Activated CD8-positive, alpha-beta memory T cell treated with anti-CD3 and anti-CD28 coated beads, Interleukin-2, amount 10 ng/mL, durations not matched to agents 7 days and 5 days (primary cell): ENCODE results near the gene ABLIM2. TPM values are rescaled to one million over a fixed set of nuclear protein-coding genes. Genes with fewer than 3 reads are reported as not detected.

ENCODE experiments used
- ATAC-seq: fragments of 150-1000 bp; cut with Tn5 transposase; one replicate; pipeline ENCODE4 v1.10.0; 2021; ENCODE audit warnings: moderate library complexity
- CTCF ChIA-PET: fragments of 350-600 bp; sonication (Branson Sonifier 250); formaldehyde crosslinking; loops from one replicate; lab custom pipeline; 2021; ENCODE audit warnings: antibody characterized with exemption; lab: Charles Lee
- DNase-seq: peaks from one replicate; pipeline ENCODE4 v3.0.0-alpha.2; 2020
- H3K27ac Mint-ChIP-seq: one replicate; pipeline ENCODE4 v1.8.0; 2021; ENCODE audit warnings: mild to moderate bottlenecking, mixed read lengths
- H3K27me3 Mint-ChIP-seq: one replicate; pipeline ENCODE4 v1.8.0; 2021; ENCODE audit warnings: mixed read lengths
- H3K36me3 Mint-ChIP-seq: one replicate; pipeline ENCODE4 v1.8.0; 2021; ENCODE audit warnings: mild to moderate bottlenecking, mixed read lengths
- H3K4me1 Mint-ChIP-seq: one replicate; pipeline ENCODE4 v1.8.0; 2021; ENCODE audit warnings: mixed read lengths
- H3K4me3 Mint-ChIP-seq: one replicate; pipeline ENCODE4 v1.8.0; 2021; ENCODE audit warnings: mild to moderate bottlenecking, moderate library complexity, mixed read lengths
- H3K9me3 Mint-ChIP-seq: one replicate; pipeline ENCODE4 v1.8.0; 2022; ENCODE audit warnings: low read depth, mixed read lengths
- total RNA-seq, 2 experiments: library from RNA; stranded (reverse); gene quantifications; one replicate each; pipeline ENCODE4 v1.2.3, GENCODE V29; 2021

Gene ABLIM2
- total RNA-seq, 2 experiments from 2014 or later, result 0.19 TPM; not detected in 1

GRCh38 chr4:7967063-7967440, 191.6 kb downstream of the ABLIM2 start:
- Mint-ChIP-seq H3K4me3 (no peak overlapping the region), H3K9me3 (no peaks in the 10 kb centered on the region), H3K27me3 (no peaks in the 10 kb centered on the region), H3K36me3 (no peaks in the 10 kb centered on the region), H3K27ac (no peak overlapping the region), H3K4me1 (peaks cover 69% of the 10 kb centered on the region)
- CTCF ChIA-PET, result interaction anchor here (0.7 to 1.8 kb wide), 7 partner anchors 20 to 123 kb away, joined by 3 to 5 read pairs (median 3); no protein-coding TSS in a partner anchor
- ATAC-seq, result no peak
- no peak for DNase-seq

GRCh38 chr4:7966281-7967062, 192.1 kb downstream of the ABLIM2 start:
- Mint-ChIP-seq H3K27ac (no peak overlapping the region), H3K4me1 (peaks cover 71% of the 10 kb centered on the region), H3K27me3 (no peaks in the 10 kb centered on the region), H3K9me3 (no peaks in the 10 kb centered on the region), H3K4me3 (no peak overlapping the region), H3K36me3 (no peaks in the 10 kb centered on the region)
- CTCF ChIA-PET, result interaction anchor here (1.4 to 2.1 kb wide), 3 partner anchors 18 to 103 kb away, joined by 3 to 5 read pairs (median 4); no protein-coding TSS in a partner anchor
- DNase-seq (no peak), ATAC-seq (no peak)

GRCh38 chr4:7964890-7965662, 193.5 kb downstream of the ABLIM2 start:
- CTCF ChIA-PET, result interaction anchor here (1.3 to 2.1 kb wide), 3 partner anchors 17 to 162 kb away, joined by 3 to 5 read pairs (median 4); no protein-coding TSS in a partner anchor
- H3K4me1 Mint-ChIP-seq, result peaks cover 70% of the 10 kb centered on the region
- no peaks in the 10 kb centered on the region for H3K9me3 Mint-ChIP-seq
- no peak for DNase-seq
- H3K27me3 Mint-ChIP-seq, result no peaks in the 10 kb centered on the region
- no peak overlapping the region for H3K4me3 Mint-ChIP-seq
- no peak for ATAC-seq
- H3K36me3 Mint-ChIP-seq, result no peaks in the 10 kb centered on the region
- H3K27ac Mint-ChIP-seq, result peak overlapping the region; percentile 51

GRCh38 chr4:7964459-7964858, 194.2 kb downstream of the ABLIM2 start:
- Mint-ChIP-seq H3K9me3 (no peaks in the 10 kb centered on the region), H3K36me3 (no peaks in the 10 kb centered on the region), H3K27me3 (no peaks in the 10 kb centered on the region), H3K4me1 (peaks cover 64% of the 10 kb centered on the region), H3K27ac (peak overlapping the region; percentile 51), H3K4me3 (no peak overlapping the region)
- DNase-seq (no peak), ATAC-seq (peak; percentile 55)
- CTCF ChIA-PET, result interaction anchor here (1.1 to 2.1 kb wide), 4 partner anchors 16 to 162 kb away, joined by 3 to 5 read pairs (median 4); no protein-coding TSS in a partner anchor

GRCh38 chr4:7963691-7964090, 194.9 kb downstream of the ABLIM2 start:
- H3K4me1 Mint-ChIP-seq, result peaks cover 59% of the 10 kb centered on the region
- no peak overlapping the region for H3K4me3 Mint-ChIP-seq
- peaks cover 2% of the 10 kb centered on the region for H3K27me3 Mint-ChIP-seq
- H3K27ac Mint-ChIP-seq, result no peak overlapping the region
- DNase-seq (no peak), ATAC-seq (no peak)
- H3K36me3 Mint-ChIP-seq, result no peaks in the 10 kb centered on the region
- CTCF ChIA-PET, result interaction anchor here (1.1 to 1.3 kb wide), 2 partner anchors 24 to 161 kb away, joined by 4 read pairs; no protein-coding TSS in a partner anchor
- H3K9me3 Mint-ChIP-seq, result no peaks in the 10 kb centered on the region

GRCh38 chr4:7962609-7963508, 195.8 kb downstream of the ABLIM2 start:
- CTCF ChIA-PET, result interaction anchor here (1.4 kb wide), 1 partner anchor 161 kb away, joined by 3 read pairs; no protein-coding TSS in a partner anchor
- Mint-ChIP-seq H3K27me3 (peaks cover 7% of the 10 kb centered on the region), H3K4me3 (no peak overlapping the region), H3K9me3 (no peaks in the 10 kb centered on the region), H3K36me3 (no peaks in the 10 kb centered on the region), H3K27ac (peak overlapping the region; percentile 37), H3K4me1 (peaks cover 50% of the 10 kb centered on the region)
- no peak for DNase-seq
- no peak for ATAC-seq

- Mint-ChIP-seq H3K4me1 (peaks cover 42% of the 10 kb centered on the region), H3K4me3 (peak overlapping the region; percentile 7), H3K27me3 (peaks cover 10% of the 10 kb centered on the region), H3K27ac (peak overlapping the region; percentile 65), H3K9me3 (no peaks in the 10 kb centered on the region), H3K36me3 (no peaks in the 10 kb centered on the region)
- ATAC-seq (peak; percentile 75), DNase-seq (peak; percentile 87)
- CTCF ChIA-PET, result interaction anchor here (0.6 to 1.8 kb wide), 9 partner anchors 12 to 1170 kb away, joined by 3 to 6 read pairs (median 4); partner anchors contain the start of gene AFAP1
Measured at GRCh38 chr4:7960790-7961655, 197.6 kb downstream of the ABLIM2 start.

- peaks cover 37% of the 10 kb centered on the region for H3K4me1 Mint-ChIP-seq
- CTCF ChIA-PET, result interaction anchor here (0.6 to 1.8 kb wide), 5 partner anchors 11 to 1169 kb away, joined by 4 read pairs; no protein-coding TSS in a partner anchor
Measured at GRCh38 chr4:7960017-7960789, 198.4 kb downstream of the ABLIM2 start.

GRCh38 chr4:7959078-7959477, 199.5 kb downstream of the ABLIM2 start:
- Mint-ChIP-seq H3K36me3 (no peaks in the 10 kb centered on the region), H3K4me1 (peaks cover 31% of the 10 kb centered on the region), H3K27ac (no peak overlapping the region), H3K4me3 (no peak overlapping the region), H3K9me3 (no peaks in the 10 kb centered on the region), H3K27me3 (peaks cover 10% of the 10 kb centered on the region)
- ATAC-seq (no peak), DNase-seq (no peak)
- CTCF ChIA-PET, result interaction anchor here (1.7 kb wide), 1 partner anchor 29 kb away, joined by 4 read pairs; no protein-coding TSS in a partner anchor

More at GRCh38 chr4:7960017-7960789, 198.4 kb downstream of the ABLIM2 start:
- DNase-seq (no peak), ATAC-seq (peak; percentile 35)
- peak overlapping the region; percentile 65 for H3K27ac Mint-ChIP-seq
- no peaks in the 10 kb centered on the region for H3K36me3 Mint-ChIP-seq
- peaks cover 10% of the 10 kb centered on the region for H3K27me3 Mint-ChIP-seq
- H3K9me3 Mint-ChIP-seq, result no peaks in the 10 kb centered on the region
- H3K4me3 Mint-ChIP-seq, result no peak overlapping the region

GRCh38 chr4:7956934-7957656, 201.5 kb downstream of the ABLIM2 start:
- ATAC-seq (no peak), DNase-seq (no peak)
- no peaks in the 10 kb centered on the region for H3K9me3 Mint-ChIP-seq
- no peak overlapping the region for H3K4me3 Mint-ChIP-seq
- H3K27ac Mint-ChIP-seq, result no peak overlapping the region
- H3K4me1 Mint-ChIP-seq, result peaks cover 17% of the 10 kb centered on the region
- H3K27me3 Mint-ChIP-seq, result peaks cover 10% of the 10 kb centered on the region
- CTCF ChIA-PET, result no interaction called here
- peaks cover 3% of the 10 kb centered on the region for H3K36me3 Mint-ChIP-seq
